Neuron (in vitro differentiated cells): ENCODE results near the gene C15orf62.

Experiments used
- H2AFZ ChIP-seq: one replicate; pipeline ENCODE4 v1.6.1; 2013; ENCODE audit warnings: low read depth, mild to moderate bottlenecking, inconsistent platforms, low read length, moderate library complexity
- H3K27me3 ChIP-seq: one replicate; pipeline ENCODE4 v1.6.1; 2013; ENCODE audit warnings: low read length; ENCODE audit not compliant: insufficient read depth
- H3K36me3 ChIP-seq: one replicate; pipeline ENCODE4 v1.6.1; 2013; ENCODE audit warnings: low read length; ENCODE audit not compliant: insufficient read depth
- H3K4me1 ChIP-seq: one replicate; pipeline ENCODE4 v1.6.1; 2013; ENCODE audit warnings: low read length; ENCODE audit not compliant: insufficient read depth
- H3K4me3 ChIP-seq: 2 replicates; pipeline ENCODE4 v1.5.1; 2013; ENCODE audit warnings: mild to moderate bottlenecking, low read length, moderate library complexity
- H3K9me3 ChIP-seq: one replicate; pipeline ENCODE4 v1.6.1; 2013; ENCODE audit warnings: low read length

Gene C15orf62

GRCh38 chr15:40769274-40770146 lies at the start of gene C15orf62:
Gene C15orf62, plus strand, starts transcription at chr15:40769980. Its CDS starts 516 bp downstream, at chr15:40770496.
- no peaks in the 10 kb centered on the region for H3K9me3 ChIP-seq
- H2AFZ ChIP-seq: no peak within 1 kb of the TSS
- peaks cover 6% of the 10 kb centered on the region for H3K36me3 ChIP-seq
- H3K4me1 ChIP-seq: no peaks in the 10 kb centered on the region
- H3K27me3 ChIP-seq: no peaks in the 10 kb centered on the region
- no peak within 1 kb of the TSS for H3K4me3 ChIP-seq

GRCh38 chr15:40721701-40722100 lies 48.1 kb upstream of the C15orf62 start:
- Histone ChIP-seq H3K36me3 (peaks cover 36% of the 10 kb centered on the region), H3K4me3 (no peak overlapping the region), H3K9me3 (peaks cover 1% of the 10 kb centered on the region)

GRCh38 chr15:40722354-40722753 lies 47.4 kb upstream of the C15orf62 start:
- H2AFZ ChIP-seq: no peak overlapping the region
- peaks cover 37% of the 10 kb centered on the region for H3K36me3 ChIP-seq
- peaks cover 1% of the 10 kb centered on the region for H3K9me3 ChIP-seq
- no peak overlapping the region for H3K4me3 ChIP-seq
- no peaks in the 10 kb centered on the region for H3K27me3 ChIP-seq
- H3K4me1 ChIP-seq: no peaks in the 10 kb centered on the region

More at GRCh38 chr15:40721701-40722100, 48.1 kb upstream of the C15orf62 start:
- Histone ChIP-seq H3K27me3 (no peaks in the 10 kb centered on the region), H2AFZ (no peak overlapping the region), H3K4me1 (no peaks in the 10 kb centered on the region)

- Histone ChIP-seq H3K4me3 (no peak overlapping the region), H3K4me1 (no peaks in the 10 kb centered on the region), H3K27me3 (no peaks in the 10 kb centered on the region), H2AFZ (no peak overlapping the region), H3K9me3 (peaks cover 1% of the 10 kb centered on the region), H3K36me3 (peaks cover 35% of the 10 kb centered on the region)
Observed at GRCh38 chr15:40722934-40723333, 46.8 kb upstream of the C15orf62 start.

GRCh38 chr15:40723919-40724318 lies 45.9 kb upstream of the C15orf62 start:
- peaks cover 34% of the 10 kb centered on the region for H3K36me3 ChIP-seq
- peaks cover 1% of the 10 kb centered on the region for H3K9me3 ChIP-seq
- H3K27me3 ChIP-seq: no peaks in the 10 kb centered on the region
- H2AFZ ChIP-seq: no peak overlapping the region
- H3K4me1 ChIP-seq: no peaks in the 10 kb centered on the region
- no peak overlapping the region for H3K4me3 ChIP-seq

- Histone ChIP-seq H3K36me3 (peaks cover 62% of the 10 kb centered on the region), H3K4me1 (no peaks in the 10 kb centered on the region), H3K9me3 (no peaks in the 10 kb centered on the region), H2AFZ (no peak overlapping the region), H3K4me3 (no peak overlapping the region), H3K27me3 (no peaks in the 10 kb centered on the region)
Observed at GRCh38 chr15:40731034-40731433, 38.7 kb upstream of the C15orf62 start.

- Histone ChIP-seq H3K9me3 (no peaks in the 10 kb centered on the region), H3K27me3 (no peaks in the 10 kb centered on the region), H3K36me3 (peaks cover 73% of the 10 kb centered on the region), H3K4me3 (no peak overlapping the region), H2AFZ (no peak overlapping the region), H3K4me1 (no peaks in the 10 kb centered on the region)
Observed at GRCh38 chr15:40736575-40736974, 33.2 kb upstream of the C15orf62 start.

GRCh38 chr15:40737048-40737447 lies 32.7 kb upstream of the C15orf62 start:
- no peak overlapping the region for H3K4me3 ChIP-seq
- H3K27me3 ChIP-seq: no peaks in the 10 kb centered on the region
- H2AFZ ChIP-seq: no peak overlapping the region
- H3K4me1 ChIP-seq: no peaks in the 10 kb centered on the region
- H3K36me3 ChIP-seq: peaks cover 72% of the 10 kb centered on the region
- no peaks in the 10 kb centered on the region for H3K9me3 ChIP-seq

- H3K36me3 ChIP-seq: peaks cover 79% of the 10 kb centered on the region
- H3K27me3 ChIP-seq: no peaks in the 10 kb centered on the region
- H3K4me3 ChIP-seq: no peak overlapping the region
- no peaks in the 10 kb centered on the region for H3K9me3 ChIP-seq
- no peaks in the 10 kb centered on the region for H3K4me1 ChIP-seq
- no peak overlapping the region for H2AFZ ChIP-seq
Observed at GRCh38 chr15:40739047-40739446, 30.7 kb upstream of the C15orf62 start.

GRCh38 chr15:40739854-40740253 lies 29.9 kb upstream of the C15orf62 start:
- no peaks in the 10 kb centered on the region for H3K4me1 ChIP-seq
- peaks cover 79% of the 10 kb centered on the region for H3K36me3 ChIP-seq
- no peak overlapping the region for H2AFZ ChIP-seq
- H3K27me3 ChIP-seq: no peaks in the 10 kb centered on the region
- H3K9me3 ChIP-seq: no peaks in the 10 kb centered on the region
- H3K4me3 ChIP-seq: no peak overlapping the region

- H3K4me1 ChIP-seq: no peaks in the 10 kb centered on the region
- H2AFZ ChIP-seq: no peak overlapping the region
- H3K27me3 ChIP-seq: no peaks in the 10 kb centered on the region
- peaks cover 47% of the 10 kb centered on the region for H3K36me3 ChIP-seq
- no peak overlapping the region for H3K4me3 ChIP-seq
- no peaks in the 10 kb centered on the region for H3K9me3 ChIP-seq
Observed at GRCh38 chr15:40743485-40743901, 26.3 kb upstream of the C15orf62 start.

- no peak overlapping the region for H3K4me3 ChIP-seq
- peaks cover 42% of the 10 kb centered on the region for H3K36me3 ChIP-seq
- H3K4me1 ChIP-seq: no peaks in the 10 kb centered on the region
- H3K27me3 ChIP-seq: no peaks in the 10 kb centered on the region
- no peaks in the 10 kb centered on the region for H3K9me3 ChIP-seq
- H2AFZ ChIP-seq: no peak overlapping the region
Observed at GRCh38 chr15:40743921-40744814, 25.6 kb upstream of the C15orf62 start.

- no peaks in the 10 kb centered on the region for H3K27me3 ChIP-seq
- peaks cover 38% of the 10 kb centered on the region for H3K36me3 ChIP-seq
- no peaks in the 10 kb centered on the region for H3K4me1 ChIP-seq
- H3K4me3 ChIP-seq: no peak overlapping the region
- no peak overlapping the region for H2AFZ ChIP-seq
- H3K9me3 ChIP-seq: no peaks in the 10 kb centered on the region
Observed at GRCh38 chr15:40744815-40745152, 25.0 kb upstream of the C15orf62 start.
